ENCODE results near the gene MICAL3.
"Not testable (repeated sequence)": the region's sequence is repeated elsewhere in the genome, so short reads cannot be mapped to it uniquely, and the experiment has no call there.

Gene MICAL3

GRCh38 chr22:18058371-18059093 is 34.2 kb upstream of the MICAL3 start:
- no peak for DNase-seq

- DNase-seq, result no peak
Measured at GRCh38 chr22:18057568-18058209, 33.3 kb upstream of the MICAL3 start.

DNA sequence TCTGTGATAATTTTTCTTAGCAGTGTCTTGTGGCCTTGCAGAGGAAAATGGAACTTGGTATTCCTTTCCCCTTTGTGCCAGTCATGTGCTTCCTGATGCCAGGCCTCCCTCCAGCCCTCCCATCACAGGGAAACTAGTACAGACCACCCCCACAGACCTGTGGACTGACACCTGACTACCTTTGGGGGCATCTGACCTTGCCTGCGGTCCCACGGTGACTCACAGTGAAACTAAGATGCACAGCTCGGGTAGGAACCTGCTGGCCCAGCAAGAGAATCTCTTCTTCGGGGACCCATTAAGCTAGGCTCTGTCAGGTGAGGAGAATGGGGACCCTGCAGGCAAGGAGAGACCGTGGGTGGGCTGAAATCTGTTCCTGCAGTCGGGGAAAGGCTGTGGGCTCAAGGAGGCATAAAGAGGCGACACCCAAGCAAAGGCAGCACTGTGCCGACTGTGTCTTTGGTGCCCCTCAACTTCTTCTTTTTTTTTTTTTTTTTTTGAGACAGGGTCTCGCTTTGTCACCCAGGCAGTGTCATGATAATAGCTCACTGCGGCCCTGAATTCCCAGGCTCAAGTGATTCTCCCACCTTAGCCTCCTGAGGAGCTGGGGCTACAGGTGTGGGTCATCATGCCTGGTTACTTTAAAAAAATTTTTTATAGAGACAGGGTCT is 32.6 kb upstream of the MICAL3 start:
- DNase-seq, result no peak

DNA sequence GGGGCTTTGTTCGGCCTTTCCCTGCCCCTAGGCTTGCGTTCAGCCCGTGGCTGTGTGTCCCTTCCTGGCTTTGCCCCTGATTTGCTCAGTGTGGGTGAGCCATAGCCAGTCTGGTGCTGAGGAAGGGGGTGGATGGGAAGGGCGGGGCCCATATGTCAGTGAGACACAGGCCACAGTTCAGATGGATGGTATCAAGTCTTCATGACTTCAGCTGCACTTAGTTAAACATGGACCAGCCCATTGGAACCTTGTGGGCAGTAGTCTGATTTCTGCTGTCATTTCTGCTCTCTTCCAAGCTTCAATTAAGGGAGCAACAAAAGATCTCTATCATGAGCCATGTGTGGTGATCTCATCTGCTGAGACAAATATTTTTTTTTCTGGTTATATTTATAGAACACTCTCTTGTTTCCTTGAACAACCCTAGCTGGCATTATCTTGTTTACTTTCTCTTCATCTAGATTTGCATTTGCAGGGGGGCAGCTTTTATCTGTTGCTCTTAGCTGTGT is 31.9 kb upstream of the MICAL3 start:
- DNase-seq, result peak; percentile 53

GRCh38 chr22:18055619-18056160 is 31.3 kb upstream of the MICAL3 start:
- peak; percentile 36 for DNase-seq

DNA sequence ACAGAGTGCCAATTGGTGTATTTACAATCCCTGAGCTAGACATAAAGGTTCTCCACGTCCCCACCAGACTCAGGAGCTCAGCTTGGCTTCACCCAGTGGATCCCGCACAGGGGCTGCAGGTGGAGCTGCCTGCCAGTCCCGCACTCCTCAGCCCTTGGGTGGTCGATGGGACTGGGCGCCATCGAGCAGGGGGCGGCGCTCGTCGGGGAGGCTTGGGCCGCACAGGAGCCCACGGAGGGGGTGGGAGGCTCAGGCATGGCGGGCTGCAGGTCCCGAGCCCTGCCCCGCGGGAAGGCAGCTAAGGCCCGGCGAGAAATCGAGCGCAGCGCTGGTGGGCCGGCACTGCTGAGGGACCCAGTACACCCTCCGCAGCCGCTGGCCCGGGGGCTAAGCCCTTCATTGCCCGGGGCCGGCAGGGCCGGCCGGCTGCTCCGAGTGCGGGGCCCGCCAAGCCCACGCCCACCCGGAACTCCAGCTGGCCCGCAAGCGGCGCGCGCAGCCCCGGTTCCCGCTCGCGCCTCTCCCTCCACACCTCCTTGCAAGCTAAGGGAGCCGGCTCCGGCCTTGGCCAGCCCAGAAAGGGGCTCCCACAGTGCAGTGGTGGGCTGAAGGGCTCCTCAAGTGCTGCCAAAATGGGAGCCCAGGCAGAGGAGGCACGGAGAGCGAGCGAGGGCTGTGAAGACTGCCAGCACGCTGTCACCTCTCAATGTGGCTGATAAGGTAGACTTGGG is 29.0 kb upstream of the MICAL3 start:
- DNase-seq, result not testable (repeated sequence)

- DNase-seq, result not testable (repeated sequence)
Measured at GRCh38 chr22:18051113-18051512, 26.8 kb upstream of the MICAL3 start.

GRCh38 chr22:18050065-18050464 is 25.7 kb upstream of the MICAL3 start:
- DNase-seq, result no peak

DNA sequence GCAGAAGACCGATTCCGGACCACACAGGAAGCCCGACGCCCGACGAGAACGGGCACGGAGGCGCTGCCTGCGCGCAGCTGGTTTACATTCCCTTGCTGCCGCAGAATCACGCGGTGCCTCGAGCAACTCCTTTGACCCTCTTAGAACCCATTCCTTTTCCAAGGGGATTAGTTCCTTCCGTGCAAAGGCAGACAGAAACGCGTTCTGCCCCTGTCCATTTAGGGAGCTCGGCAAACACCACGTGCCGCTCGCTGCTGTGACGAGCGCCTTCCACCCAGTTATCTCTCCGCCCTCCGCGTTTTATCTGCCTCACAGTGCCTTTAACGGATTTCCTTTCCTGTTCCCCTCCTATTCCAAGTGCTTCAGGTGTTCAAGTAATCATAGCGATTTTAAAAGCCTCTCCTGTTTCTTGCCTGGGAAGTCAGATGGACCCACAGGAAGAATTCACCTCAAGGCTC is 24.1 kb upstream of the MICAL3 start:
- DNase-seq, result no peak

- no peak for DNase-seq
Measured at GRCh38 chr22:18048041-18048440, 23.7 kb upstream of the MICAL3 start.

DNA sequence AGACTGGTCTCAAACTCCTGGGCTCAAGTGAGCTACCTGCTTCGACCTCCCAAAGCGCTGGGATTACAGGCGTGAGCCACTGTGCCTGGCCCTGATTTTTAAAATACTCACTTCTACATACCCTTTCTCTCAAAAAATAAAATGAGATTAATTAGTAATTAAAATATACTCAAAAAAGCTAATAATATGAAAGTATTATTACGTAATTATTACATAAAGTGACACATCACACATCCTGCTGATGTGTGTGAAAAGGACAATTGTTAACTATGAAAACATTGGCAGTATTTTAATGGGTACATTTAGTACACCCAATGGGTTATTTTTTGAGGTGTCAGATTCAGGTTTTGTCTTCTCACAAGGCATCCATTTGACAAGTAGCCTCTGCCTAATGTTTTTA is 21.4 kb upstream of the MICAL3 start:
- no peak for DNase-seq

GRCh38 chr22:18044548-18045271 is 20.3 kb upstream of the MICAL3 start:
- peak; percentile 48 for DNase-seq

- DNase-seq, result no peak
Measured at GRCh38 chr22:18042685-18043084, 18.3 kb upstream of the MICAL3 start.

DNA sequence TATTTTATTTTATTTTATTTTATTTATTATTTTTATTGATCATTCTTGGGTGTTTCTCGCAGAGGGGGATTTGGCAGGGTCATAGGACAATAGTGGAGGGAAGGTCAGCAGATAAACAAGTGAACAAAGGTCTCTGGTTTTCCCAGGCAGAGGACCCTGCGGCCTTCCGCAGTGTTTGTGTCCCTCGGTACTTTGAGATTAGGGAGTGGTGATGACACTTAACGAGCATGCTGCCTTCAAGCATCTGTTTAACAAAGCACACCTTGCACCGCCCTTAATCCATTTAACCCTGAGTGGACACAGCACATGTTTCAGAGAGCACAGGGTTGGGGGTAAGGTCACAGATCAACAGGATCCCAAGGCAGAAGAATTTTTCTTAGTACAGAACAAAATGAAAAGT is 16.5 kb upstream of the MICAL3 start:
- not testable (repeated sequence) for DNase-seq

DNA sequence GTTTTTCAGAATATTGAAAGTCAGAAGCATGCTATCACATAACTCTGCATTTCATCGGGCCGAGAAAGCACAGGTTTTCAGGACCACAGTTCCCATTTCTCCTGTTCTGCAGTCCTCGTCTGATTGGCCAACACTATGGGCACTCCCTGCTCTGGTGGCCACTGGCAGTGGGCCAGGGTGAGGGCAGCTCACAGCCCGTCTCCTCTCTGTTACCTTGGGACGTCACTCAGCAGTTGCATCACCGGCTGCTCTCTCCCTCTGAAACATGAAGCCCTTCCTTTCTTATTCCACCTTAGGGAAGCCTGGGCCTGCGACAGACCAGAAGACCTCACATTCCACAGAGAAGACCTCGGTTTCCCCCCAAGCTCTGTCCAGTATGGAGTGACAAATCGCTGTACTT is 11.4 kb upstream of the MICAL3 start:
- DNase-seq, result peak; percentile 92

DNA sequence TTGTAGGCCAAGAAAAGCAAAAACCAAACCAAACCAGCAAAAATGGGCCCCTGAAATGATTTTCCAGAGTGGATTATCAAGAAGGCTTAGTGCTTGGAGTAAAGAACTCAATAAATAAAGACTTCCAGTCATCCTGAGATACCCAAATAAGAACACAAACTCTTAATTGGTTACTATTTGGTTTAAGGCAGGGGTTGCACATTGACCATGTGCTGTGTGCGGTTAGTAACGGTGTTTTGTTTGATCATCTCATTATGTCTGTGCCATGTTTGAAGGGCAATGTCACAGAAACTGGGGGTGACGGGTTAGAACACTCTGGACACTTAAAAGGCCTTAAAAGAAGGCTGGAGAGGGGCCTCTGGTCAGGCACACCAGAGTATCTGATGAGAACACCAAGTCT is 9.7 kb upstream of the MICAL3 start:
- no peak for DNase-seq

GRCh38 chr22:18033204-18033998 is 9.0 kb upstream of the MICAL3 start:
- DNase-seq, result no peak

GRCh38 chr22:18032455-18033101 is 8.2 kb upstream of the MICAL3 start:
- no peak for DNase-seq

DNA sequence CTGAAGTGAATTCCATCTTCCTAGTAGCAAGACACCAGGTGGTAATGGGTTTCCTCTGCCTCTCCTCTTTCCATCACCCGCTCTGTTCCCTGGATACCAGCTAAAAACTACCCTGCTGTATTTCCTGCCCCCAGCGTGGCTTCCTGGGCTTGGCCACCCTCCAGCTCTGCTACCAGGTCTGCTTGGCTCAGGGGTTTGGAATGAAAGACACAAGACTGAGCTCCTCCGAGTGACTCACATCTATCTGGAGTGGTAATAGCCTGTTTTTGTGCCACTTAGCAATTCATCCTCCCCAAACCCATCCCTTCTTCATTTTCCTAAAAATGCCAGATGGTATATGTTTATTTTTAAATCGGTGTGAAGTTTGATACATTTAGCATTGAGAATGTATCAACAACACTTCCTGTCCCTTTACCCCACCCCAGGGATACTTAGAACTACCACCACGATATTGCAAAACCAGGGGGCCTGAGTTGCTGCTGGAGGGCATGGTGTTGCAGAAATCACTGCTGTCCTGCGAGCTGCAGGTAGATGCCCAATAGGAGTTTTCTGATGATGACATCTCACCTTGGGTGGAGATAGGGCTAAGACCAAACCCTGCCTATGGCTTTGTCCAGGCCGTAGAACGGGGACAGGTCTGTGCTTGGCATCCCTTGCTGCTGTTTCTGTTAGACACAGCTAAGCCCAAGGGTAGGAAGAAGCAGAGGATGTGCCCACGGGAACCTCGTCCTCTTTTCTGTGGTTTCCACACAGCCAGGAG is 7.5 kb upstream of the MICAL3 start:
- DNase-seq, result no peak

DNA sequence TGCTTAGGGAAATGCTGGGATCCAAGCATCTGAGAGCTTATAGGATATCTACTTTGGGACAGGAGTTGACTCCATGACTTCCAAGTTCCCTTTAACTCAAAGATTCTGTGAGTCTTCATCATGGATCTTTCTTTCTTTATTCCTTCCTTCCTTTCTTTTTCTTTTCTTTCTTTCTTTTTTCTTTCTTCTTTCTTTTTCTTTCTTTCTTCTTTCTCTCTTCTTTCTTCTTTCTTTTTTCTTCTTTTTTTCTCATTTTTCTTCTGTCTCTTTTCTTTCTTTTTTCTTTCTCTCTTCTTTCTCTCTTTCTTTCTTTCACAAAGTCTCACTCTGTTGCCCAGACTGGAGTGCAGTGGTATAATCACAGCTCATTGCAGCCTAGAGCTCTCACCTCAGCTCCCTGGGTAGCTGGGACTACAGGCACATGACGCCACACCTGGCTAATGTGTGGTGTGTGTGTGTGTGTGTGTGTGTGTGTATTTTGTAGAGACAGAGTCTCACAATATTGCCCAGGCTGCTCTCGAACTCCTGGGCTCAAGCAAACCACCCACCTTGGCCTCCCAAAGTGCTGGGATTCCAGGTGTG is 5.4 kb upstream of the MICAL3 start:
- DNase-seq, result no peak
